ENCODE data around the gene SIRT3. TPM values are rescaled to one million over a fixed set of nuclear protein-coding genes. Genes with fewer than 3 reads are reported as not detected.

SIRT3 gene
- total RNA-seq, 2 experiments from 2014 or later, result 27.7 to 32.1 TPM

DNA sequence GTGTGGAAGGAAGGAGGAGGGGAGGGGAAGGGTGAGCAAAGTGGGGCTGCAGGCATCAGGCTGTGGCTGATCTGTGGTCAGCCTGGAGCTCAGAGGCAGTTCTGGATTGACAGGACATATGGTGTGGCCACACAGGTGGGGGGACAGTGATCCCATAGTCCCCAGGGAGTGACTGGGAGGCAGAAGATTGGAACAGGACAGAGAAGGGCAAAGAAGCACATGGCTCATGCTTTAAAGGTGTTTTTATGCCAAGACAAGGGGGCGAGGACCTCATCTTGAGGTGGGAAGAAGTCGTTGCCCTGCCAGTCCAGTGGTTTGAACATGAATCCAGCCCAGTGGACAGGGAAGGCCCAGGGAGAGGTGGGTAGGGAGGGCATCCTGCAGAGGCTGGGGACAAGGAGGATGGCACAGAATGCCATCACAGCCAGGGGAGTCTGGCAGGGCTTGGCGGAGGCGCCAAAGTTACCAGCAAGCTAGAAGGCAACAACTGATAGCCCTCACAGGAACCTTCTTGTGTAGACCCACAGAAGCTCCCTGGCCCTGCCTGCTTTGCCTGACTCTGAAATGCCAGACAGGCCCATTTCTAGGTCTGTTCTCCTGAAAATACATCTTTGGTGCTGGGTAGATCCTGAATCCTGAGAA is 32.1 kb downstream of the SIRT3 start:
- H3K4me1 Mint-ChIP-seq (ENCODE audit: low read depth), result peaks cover 49% of the 10 kb centered on the region
- H3K9me3 Mint-ChIP-seq, result no peaks in the 10 kb centered on the region
- CTCF ChIA-PET, result interaction anchor here (0.9 kb wide), 1 partner anchor 47 kb away, joined by 6 read pairs; no protein-coding TSS in a partner anchor
- intact Hi-C loops (cut with micrococcal nuclease), result no loop called here
- H3K4me3 Mint-ChIP-seq, result no peak overlapping the region
- POLR2A ChIA-PET, result interaction anchor here (0.6 to 5.9 kb wide), 2 partner anchors 33 to 207 kb away, joined by 3 to 43 read pairs; partner anchors contain the start of genes PSMD13 and SIRT3
- H3K27ac Mint-ChIP-seq, result peak overlapping the region; percentile 85
- H3K36me3 Mint-ChIP-seq (ENCODE audit: low read depth), result peaks cover 41% of the 10 kb centered on the region
- no peaks in the 10 kb centered on the region for H3K27me3 Mint-ChIP-seq
- TF ChIP-seq, protein P1, sequence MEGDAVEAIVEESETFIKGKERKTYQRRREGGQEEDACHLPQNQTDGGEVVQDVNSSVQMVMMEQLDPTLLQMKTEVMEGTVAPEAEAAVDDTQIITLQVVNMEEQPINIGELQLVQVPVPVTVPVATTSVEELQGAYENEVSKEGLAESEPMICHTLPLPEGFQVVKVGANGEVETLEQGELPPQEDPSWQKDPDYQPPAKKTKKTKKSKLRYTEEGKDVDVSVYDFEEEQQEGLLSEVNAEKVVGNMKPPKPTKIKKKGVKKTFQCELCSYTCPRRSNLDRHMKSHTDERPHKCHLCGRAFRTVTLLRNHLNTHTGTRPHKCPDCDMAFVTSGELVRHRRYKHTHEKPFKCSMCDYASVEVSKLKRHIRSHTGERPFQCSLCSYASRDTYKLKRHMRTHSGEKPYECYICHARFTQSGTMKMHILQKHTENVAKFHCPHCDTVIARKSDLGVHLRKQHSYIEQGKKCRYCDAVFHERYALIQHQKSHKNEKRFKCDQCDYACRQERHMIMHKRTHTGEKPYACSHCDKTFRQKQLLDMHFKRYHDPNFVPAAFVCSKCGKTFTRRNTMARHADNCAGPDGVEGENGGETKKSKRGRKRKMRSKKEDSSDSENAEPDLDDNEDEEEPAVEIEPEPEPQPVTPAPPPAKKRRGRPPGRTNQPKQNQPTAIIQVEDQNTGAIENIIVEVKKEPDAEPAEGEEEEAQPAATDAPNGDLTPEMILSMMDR (IDR thresholded peaks at IDR 0.05), result no peak
- no peak for ATAC-seq
- DNase-seq, result no peak

DNA sequence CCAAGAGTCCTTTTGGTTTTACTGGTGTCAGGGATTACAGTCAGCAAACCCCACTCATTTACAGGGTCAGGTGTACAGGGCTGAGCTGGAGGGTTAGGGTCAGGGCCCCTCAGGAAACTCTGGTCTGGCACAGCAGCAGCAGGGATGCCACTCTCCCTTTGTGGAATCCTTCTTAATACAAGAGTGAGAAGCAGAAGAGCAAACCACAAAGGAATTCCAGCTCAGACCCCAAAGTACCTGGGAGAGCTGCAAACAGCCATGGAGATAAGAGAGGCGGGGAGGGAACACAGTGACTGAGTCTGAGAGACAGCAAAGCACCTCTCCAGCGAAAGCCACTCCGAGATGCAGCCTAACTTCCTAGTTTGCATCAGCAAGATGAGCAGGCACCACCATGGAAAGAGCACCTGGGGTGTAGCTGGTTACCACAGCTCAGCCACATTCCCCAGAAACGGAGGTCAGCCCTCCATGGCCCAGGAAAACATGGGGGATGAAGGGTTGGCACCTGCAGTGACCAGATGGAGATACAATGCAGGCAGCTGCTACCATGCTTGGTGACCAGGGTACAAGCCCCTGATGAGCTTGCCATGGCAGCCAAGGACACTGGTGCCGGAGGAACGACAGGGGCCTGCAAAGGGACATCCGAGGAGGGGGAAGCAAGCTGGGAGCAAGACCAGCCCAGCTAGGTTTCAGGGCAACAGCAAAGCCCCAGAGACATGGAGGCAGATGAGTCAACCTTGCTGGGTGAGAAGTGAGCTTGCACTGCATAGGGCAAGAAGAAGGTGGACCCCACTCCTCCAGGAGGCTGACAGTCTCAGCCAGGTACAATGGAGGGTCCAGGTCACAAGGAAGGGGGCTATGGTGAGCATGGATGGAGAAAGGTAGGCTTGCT is 32.8 kb downstream of the SIRT3 start:
- Mint-ChIP-seq H3K36me3 (ENCODE audit: low read depth) (peaks cover 38% of the 10 kb centered on the region), H3K27ac (peak overlapping the region; percentile 85), H3K4me1 (ENCODE audit: low read depth) (peaks cover 49% of the 10 kb centered on the region), H3K4me3 (no peak overlapping the region), H3K27me3 (no peaks in the 10 kb centered on the region), H3K9me3 (no peaks in the 10 kb centered on the region)
- no peak for DNase-seq
- ATAC-seq, result no peak
- intact Hi-C loops (cut with micrococcal nuclease), result no loop called here
- ChIA-PET POLR2A (interaction anchor here (1.0 to 5.9 kb wide), 2 partner anchors 34 to 76 kb away, joined by 3 to 43 read pairs; partner anchors contain the start of genes PSMD13 and SIRT3), CTCF (interaction anchor here (0.9 kb wide), 1 partner anchor 48 kb away, joined by 6 read pairs; no protein-coding TSS in a partner anchor)
- TF ChIP-seq, protein P1 (IDR thresholded peaks at IDR 0.05), result no peak

DNA sequence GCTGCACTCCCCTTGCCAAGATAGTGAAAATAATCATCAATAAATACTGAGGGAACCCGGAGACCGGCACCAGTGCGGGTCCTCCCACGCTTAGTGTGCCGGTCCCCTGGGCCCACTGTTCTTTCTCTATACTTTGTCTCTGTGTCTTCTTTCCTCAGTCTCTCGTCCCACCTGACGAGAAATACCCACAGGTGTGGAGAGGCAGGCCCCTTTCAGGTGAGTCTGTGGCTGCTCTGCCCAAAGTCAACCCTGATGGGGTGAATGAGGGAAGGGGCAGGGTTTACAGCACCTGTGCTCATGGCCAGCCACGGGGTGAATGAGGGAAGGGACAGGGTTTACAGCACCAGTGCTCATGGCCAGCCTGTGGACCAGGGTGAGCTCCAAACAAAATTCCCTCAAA is 33.7 kb downstream of the SIRT3 start:
- H3K27me3 Mint-ChIP-seq, result no peaks in the 10 kb centered on the region
- H3K36me3 Mint-ChIP-seq (ENCODE audit: low read depth), result peaks cover 31% of the 10 kb centered on the region
- H3K4me3 Mint-ChIP-seq, result peak overlapping the region; percentile 19
- peak overlapping the region; percentile 85 for H3K27ac Mint-ChIP-seq
- POLR2A ChIA-PET, result interaction anchor here (1.0 kb wide), 1 partner anchor 77 kb away, joined by 3 read pairs; no protein-coding TSS in a partner anchor
- CTCF ChIA-PET, result no interaction called here
- no peaks in the 10 kb centered on the region for H3K9me3 Mint-ChIP-seq
- DNase-seq (no peak), ATAC-seq (no peak)
- TF ChIP-seq, protein P1 (IDR thresholded peaks at IDR 0.05), result no peak
- peaks cover 49% of the 10 kb centered on the region for H3K4me1 Mint-ChIP-seq (ENCODE audit: low read depth)
- intact Hi-C loops (cut with micrococcal nuclease), result no loop called here

DNA sequence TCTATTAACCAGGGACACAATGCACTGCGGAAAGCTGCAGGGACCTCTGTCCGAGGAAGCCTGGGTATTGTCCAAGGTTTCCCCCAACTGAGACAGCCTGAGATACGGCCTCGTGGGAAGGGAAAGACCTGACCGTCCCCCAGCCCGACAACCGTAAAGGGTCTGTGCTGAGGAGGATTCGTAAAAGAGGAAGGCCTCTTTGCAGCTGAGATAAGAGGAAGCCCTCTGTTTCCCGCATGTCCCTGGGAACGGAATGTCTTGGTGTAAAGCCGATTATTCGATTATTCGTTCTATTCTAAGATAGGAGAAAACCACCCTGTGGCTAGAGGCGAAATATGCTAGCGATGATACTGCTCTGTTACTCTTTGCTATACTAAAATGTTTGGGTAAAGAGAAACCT is 34.2 kb downstream of the SIRT3 start:
- ATAC-seq (no peak), DNase-seq (peak; percentile 40)
- Mint-ChIP-seq H3K27ac (peak overlapping the region; percentile 85), H3K9me3 (no peaks in the 10 kb centered on the region), H3K4me1 (ENCODE audit: low read depth) (peaks cover 49% of the 10 kb centered on the region), H3K4me3 (peak overlapping the region; percentile 19), H3K27me3 (no peaks in the 10 kb centered on the region), H3K36me3 (ENCODE audit: low read depth) (peaks cover 29% of the 10 kb centered on the region)
- TF ChIP-seq, protein P1 (IDR thresholded peaks at IDR 0.05), result no peak
- POLR2A ChIA-PET, result no interaction called here
- intact Hi-C loops (cut with micrococcal nuclease), result no loop called here
- CTCF ChIA-PET, result no interaction called here

All from activated CD8-positive, alpha-beta T cell treated with anti-CD3 and anti-CD28 coated beads for 36 hours (primary cell).